Measurements from ENCODE around the gene PLPPR5. TPM values are rescaled to one million over a fixed set of nuclear protein-coding genes. Genes with fewer than 3 reads are reported as not detected.

Gene PLPPR5
- total and polyA plus RNA-seq, 10 donors: not detected

- H3K4me1 ChIP-seq: no peaks in the 10 kb centered on the region
- peaks cover 0 to 4% (median 0%) of the 10 kb centered on the region in 8 donors for H3K9me3 ChIP-seq
- no peak for DNase-seq
- no peaks in the 10 kb centered on the region for H3K27me3 ChIP-seq (replicated peaks in 1 of 7)
- intact Hi-C loops (cut with DNase I; ENCODE audit: low total_unique reads): no loop called here
- 60 to 83% (median 80%) methylated on average over 2 of the region's 2 CpGs for WGBS, 5 donors
- no peaks in the 10 kb centered on the region for H3K36me3 ChIP-seq
- H3K27ac ChIP-seq: no peak overlapping the region
- H3K4me3 ChIP-seq: no peak overlapping the region
- TF ChIP-seq POLR2AphosphoS5 (IDR thresholded peaks at IDR 0.05): no peak
- TF ChIP-seq POLR2A (IDR thresholded peaks at IDR 0.05): no peak
- TF ChIP-seq CTCF (IDR thresholded peaks at IDR 0.05 in 8 of 11, conservative IDR thresholded peaks at IDR 0.05 in 3 of 11): no peak
Observed at GRCh38 chr1:98842241-98842640, 162.4 kb downstream of the PLPPR5 start.

Small RNA genes within 50 kb of the gene (small RNA-seq; reads per million reads assigned to genes)
- gene AL445433.1: 0 reads per million in 4 donors
